ENCODE results near the gene TRAIP.
"Not testable (repeated sequence)": the region's sequence is repeated elsewhere in the genome, so short reads cannot be mapped to it uniquely, and the experiment has no call there.

Gene TRAIP

GRCh38 chr3:49826016-49826415, 30.3 kb downstream of the TRAIP start:
- DNase-seq (ENCODE audit: low read depth), result no peak

DNA sequence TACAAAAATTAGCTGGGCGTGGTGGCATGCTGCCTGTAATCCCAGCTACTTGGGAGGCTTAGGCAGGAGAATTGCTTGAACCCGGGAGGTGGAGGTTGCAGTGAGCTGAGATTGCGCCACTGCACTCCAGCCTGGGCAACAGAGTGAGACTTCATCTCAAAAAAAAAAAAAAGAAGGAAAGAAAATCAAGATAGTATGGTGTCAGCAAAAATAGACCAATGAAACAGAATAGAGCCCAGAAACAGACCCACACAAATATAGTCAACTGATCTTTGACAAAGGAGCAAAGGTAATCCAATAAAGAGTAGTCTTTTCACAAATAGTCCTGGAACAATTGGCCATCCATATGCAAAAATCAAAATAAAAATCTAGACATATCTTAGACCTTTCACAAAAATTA, 33.2 kb downstream of the TRAIP start:
- DNase-seq (ENCODE audit: low read depth), result not testable (repeated sequence)

- no peak for DNase-seq (ENCODE audit: low read depth)
These were observed 42.7 kb downstream of the TRAIP start, which contains the start of gene UBA7 for GRCh38 chr3:49813497-49814174. Gene UBA7, minus strand, starts transcription at chr3:49813953. Its CDS starts 166 bp downstream, at chr3:49813787.

GRCh38 chr3:49812916-49813496, 43.4 kb downstream of the TRAIP start:
- DNase-seq (ENCODE audit: low read depth), result no peak

DNA sequence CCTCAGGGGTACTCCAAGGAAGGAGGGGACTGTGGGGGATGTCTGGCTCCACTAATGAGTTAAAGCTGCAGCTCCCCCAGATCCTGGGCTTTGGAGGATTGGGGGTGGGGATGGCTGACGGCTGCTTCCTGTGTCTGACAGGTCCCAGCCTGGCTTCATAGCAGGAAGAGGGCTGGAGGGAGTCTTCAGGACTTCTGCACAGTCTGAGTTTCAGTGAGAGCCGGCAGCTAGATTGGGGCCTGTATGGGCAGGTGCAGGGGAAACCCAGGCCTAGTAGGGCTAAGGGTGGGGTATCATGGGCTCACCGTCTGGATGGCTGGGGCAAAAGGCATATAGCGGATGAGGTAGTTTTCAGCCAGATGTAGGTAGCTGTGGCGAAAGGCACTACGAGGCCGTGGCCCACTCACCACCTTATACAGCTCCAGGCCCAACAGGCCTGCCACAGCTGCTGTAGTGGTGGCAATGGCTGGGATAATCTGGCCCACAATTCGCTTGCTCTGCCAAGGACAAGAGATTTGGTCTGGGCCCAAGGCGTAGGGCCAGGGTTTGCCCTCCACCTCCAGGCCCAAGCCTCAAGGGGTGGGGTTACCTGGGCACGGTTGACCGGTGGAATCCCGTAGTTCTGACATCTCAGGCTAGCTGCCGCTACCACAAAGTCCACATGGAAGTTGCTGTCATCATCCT, 48.8 kb downstream of the TRAIP start:
- no peak for DNase-seq (ENCODE audit: low read depth)

DNA sequence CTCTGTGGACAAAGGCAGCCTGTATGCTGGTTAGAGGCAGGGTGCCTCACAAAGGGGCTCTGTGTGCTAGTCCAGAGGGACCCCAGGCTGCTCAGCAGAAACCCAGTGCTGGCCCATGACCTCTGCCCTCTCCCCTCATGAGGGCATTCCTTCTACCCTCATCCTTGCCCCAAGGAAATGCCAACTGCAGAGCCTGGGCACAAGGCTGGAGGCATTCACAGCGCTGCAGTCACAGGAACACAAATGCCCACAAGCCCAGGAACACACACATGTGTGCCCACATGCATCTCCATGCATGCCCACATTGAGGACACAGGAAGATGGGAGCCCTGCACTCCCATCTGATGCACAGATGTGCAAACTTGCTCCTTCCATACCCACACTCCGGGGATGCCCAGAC, 49.5 kb downstream of the TRAIP start:
- no peak for DNase-seq (ENCODE audit: low read depth)

GRCh38 chr3:49805897-49806701, 50.3 kb downstream of the TRAIP start:
- DNase-seq (ENCODE audit: low read depth), result no peak

- DNase-seq (ENCODE audit: low read depth), result no peak
These were observed 51.0 kb downstream of the TRAIP start for GRCh38 chr3:49805367-49805782.

DNA sequence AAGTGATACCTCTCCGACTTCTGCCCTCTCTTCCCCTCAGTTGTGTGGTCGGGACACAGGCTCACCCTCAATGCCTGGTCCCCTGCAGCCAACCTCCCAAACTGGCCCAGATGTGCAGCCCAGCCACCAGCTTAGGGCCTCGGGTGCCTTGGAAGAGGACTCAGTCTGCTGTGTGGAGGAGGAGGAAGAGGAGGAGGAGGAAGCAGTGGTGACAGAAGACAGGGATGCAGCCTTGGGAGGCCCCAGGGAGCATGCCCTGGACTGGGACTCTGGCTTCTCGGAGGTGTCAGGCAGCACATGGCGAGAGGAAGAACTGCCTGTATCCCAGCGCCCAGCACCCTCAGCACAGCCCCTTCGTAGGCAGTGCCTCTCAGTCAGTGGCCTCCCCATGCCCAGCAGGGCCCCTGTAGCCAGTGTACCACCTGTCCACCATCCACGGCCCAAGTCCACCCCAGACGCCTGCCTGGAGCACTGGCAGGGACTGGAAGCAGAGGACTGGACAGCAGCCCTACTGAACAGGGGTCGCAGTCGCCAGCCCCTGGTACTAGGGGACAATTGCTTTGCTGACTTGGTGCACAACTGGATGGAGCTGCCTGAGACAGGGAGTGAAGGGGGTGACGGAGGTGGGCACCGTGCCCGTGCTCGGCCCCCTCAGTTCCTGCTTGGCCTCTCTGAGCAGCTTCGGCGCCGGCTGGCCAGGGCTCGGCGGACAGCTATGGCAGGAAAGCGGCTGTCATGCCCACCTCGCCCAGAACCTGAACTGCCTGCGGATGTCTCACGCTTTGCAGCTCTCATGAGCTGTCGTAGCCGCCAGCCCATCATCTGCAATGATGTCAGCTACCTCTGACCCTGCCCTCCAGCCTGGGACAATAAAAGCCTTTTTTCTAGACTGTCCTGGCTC, 52.0 kb downstream of the TRAIP start:
- DNase-seq (ENCODE audit: low read depth), result no peak

DNA sequence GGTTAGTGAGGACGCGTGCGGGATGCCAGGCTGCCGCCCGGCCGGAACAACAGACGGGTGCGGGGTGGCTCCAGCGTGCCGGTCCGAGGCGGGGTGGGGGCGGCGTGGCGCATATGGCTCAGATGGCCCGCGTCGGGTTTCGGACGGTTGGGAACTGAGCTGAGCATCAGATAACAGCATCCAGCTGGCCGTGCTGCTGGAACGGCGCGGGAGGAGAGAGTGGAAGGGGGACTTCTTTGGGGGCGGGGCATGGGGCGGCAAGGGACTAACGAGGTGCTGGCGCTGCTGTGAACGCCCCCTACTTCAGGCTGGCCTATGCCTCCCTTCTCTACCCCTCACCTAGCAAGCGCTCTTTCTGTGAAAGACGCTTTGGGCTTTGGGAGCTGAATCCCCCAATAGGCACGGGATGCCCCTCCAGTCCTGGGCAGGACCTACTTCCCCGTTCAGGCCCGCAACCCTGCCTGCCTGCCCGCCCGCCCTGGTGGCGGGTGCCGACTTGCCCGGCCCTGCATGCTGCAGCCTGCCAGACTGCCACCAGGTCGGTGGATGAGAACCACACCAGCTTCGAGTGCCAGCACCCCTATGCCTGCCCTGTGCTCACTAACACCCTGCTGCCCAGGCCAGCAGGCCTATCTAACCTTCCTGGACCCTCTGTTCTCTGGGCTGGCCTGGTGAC, 52.8 kb downstream of the TRAIP start:
- DNase-seq (ENCODE audit: low read depth), result peak; percentile 14

- peak; percentile 70 for DNase-seq (ENCODE audit: low read depth)
These were observed 53.5 kb downstream of the TRAIP start, which contains the start of gene INKA1 for GRCh38 chr3:49802719-49803464. Gene INKA1, plus strand, starts transcription at chr3:49803261. Its CDS starts 132 bp downstream, at chr3:49803393.

- DNase-seq (ENCODE audit: low read depth), result no peak
These were observed 55.2 kb downstream of the TRAIP start for GRCh38 chr3:49801160-49801559.

- DNase-seq (ENCODE audit: low read depth), result no peak
These were observed 56.6 kb downstream of the TRAIP start, which contains the start of gene CDHR4 for GRCh38 chr3:49799761-49800160. Gene CDHR4, minus strand, starts transcription at chr3:49799873. Its CDS starts 61 bp downstream, at chr3:49799812.

- DNase-seq (ENCODE audit: low read depth), result no peak
These were observed 57.3 kb downstream of the TRAIP start for GRCh38 chr3:49799105-49799504.

DNA sequence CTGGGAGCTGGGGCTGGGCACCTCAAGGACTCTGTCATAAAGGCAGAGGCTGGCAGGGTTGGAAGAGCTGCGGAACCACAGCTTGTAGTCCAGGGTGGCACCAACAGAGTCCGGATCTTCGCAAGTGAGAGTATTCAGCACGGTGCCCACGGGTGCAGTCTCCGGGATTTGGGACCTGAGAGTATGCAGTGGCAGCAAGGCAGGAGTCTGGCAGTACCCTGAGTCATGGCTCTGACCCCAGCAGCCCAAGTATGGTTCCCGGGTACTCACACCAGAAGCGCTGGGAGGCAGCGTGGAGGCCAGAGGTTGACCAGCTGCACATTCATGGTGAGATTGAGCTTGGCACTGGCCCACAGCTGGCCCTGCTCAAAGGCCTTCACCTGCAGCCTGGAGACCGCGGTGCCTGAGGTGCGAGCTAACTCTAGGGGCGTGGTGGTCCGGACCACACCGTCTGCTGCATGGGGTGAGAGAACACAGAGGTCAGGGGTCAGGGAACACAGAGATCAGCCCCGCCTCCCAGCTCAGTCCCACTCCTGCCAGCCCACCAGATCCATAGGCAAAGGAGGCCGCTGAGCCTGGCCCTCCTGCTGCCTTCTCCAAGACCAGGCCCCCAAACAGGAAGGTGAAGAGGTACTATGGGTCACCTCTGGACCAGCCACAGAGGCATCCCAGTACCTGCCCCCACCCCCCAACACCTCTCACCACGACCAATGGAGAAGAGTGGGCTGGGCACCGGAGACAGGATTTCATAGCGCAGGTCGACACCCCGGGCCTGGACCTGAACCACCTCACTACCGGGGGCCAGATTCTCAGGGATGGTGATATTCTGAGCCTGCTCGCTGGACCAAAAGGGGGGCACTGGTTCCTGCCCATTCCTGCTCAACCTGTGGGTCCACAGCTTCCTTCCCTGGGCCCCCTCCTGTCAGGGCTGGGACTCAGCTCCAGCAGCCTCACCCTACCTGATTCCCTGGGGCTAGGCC, 61.1 kb downstream of the TRAIP start:
- DNase-seq (ENCODE audit: low read depth), result no peak

DNA sequence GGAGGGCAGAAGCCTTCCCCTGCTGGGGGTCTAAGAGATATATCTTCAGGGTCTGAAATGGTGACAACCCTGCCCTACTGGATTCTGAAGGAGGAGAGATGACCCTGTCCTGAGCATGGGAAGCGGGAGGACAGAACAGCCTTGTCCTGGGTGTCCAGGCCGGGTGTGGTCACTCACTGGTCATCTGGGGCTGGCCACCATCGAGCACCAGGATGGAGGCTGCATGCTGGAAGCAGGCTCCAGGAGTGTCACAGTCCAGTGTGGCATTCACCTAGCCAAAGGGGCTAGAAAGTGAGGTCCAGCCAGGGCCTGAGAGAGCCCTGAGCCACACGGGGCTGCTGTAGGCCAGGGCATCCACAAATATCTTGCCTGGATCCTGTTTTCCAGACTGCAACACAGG, 61.9 kb downstream of the TRAIP start:
- no peak for DNase-seq (ENCODE audit: low read depth)

DNA sequence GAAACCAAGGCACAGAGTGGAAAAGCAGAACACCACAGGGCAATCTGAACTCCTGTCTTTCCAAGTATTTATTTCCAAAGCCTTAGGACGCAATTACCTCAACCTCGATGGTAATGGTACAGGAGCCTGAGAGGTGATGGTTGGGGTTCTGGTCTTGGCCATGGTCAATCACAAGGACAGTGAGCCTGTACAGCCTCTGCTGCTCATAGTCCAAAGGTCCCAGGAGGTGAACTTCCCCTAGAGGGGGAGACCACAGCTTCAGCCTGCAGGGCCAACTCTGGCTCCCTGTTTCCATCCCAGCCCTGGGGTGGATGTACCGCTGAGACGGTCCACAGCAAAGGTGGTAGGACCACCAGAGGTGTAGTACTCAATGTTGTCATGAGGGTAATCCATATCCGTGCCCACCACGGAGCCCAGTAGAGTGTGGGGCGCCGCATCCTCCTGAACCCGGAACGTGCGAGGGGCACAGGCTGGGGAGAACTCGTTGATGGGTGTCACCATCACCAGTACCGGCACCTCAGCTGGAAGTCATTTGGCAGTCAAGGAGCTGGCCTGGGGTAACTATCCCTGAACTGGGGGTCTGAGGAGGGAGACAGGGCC, 62.8 kb downstream of the TRAIP start:
- DNase-seq (ENCODE audit: low read depth), result no peak

Measured in stimulated activated CD8-positive, alpha-beta memory T cell treated with anti-CD3 and anti-CD28 coated beads, Interleukin-12 subunit alpha, Interleukin-12 subunit beta, amount 100 ng/mL, for 4 hours (primary cell).